Activated T-cell treated with anti-CD3 and anti-CD28 coated beads, Interleukin-2, amount 50 U/mL, for 1 hour (primary cell): ENCODE data around the gene GARIN1A.
"Not testable (repeated sequence)": the region's sequence is repeated elsewhere in the genome, so short reads cannot be mapped to it uniquely, and the experiment has no call there.

Source experiments
- DNase-seq: peaks from one replicate; pipeline ENCODE4 v3.0.0-alpha.2; 2020

The GARIN1A gene

GRCh38 chr7:128671992-128672391 is at the start of gene GARIN1A:
TSS of gene GARIN1A (plus strand) at chr7:128672292. CDS start at chr7:128672398, 106 bp downstream.
- DNase-seq, result no peak

GRCh38 chr7:128627124-128627523 is 45.0 kb upstream of the GARIN1A start:
- not testable (repeated sequence) for DNase-seq

DNA sequence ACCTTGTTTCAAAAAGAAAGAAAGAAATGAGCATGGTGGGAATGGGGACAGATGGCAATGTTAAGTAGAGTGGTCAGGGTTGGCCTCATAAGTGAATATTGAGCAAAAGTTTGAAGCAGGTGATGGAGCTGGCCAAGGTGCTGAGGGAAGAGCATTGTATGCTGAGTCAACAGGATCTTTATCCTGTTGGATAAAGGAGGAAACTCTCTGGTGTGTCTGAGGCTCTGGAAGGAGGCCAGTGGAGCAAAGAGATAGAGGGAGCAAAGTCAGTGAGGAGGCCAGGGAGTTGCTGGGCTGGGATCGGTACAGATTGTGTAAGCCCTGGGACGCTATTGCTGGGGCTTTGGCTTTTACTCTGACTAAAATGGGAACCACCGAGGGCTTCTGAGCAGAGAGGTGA is 38.2 kb upstream of the GARIN1A start:
- DNase-seq, result not testable (repeated sequence)

DNA sequence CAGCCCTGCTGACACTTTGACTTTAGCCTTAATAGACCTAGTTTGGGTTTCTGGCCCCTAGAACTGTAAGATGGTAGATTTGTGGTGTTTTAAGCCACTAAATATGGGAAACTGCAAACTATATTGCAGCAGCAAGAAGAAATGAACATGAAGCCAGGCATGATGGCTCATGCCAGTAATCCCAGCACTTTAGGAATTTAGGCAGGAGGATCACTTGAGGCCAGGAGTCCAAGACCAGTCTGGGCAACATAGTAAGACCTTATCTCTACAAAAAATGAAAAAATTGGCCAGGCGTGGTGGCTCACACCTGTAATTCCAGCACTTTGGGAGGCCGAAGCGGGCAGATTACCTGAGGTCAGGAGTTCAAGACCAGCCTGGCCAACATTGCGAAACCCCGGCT is 26.9 kb upstream of the GARIN1A start:
- not testable (repeated sequence) for DNase-seq

DNA sequence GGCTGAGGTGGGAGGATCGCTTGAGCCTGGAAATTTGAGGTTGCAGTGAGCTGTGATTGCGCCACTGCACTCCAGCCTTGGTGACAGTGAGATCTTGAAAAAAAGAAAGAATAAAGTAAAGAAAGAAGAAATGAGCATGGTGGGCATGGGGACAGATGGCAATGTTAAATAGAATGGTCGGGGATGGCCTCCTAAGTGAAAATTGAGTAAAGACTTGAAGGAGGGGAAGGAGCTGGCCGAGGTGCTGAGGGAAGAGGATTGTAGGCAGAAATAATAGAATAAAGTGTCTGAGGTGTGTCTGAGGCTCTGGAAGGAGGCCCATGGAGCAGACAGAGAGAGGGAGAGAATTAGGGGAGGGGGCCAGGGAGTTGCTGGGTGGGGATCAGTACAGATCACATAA is 26.2 kb upstream of the GARIN1A start:
- DNase-seq, result not testable (repeated sequence)

- DNase-seq, result not testable (repeated sequence)
These were observed 25.2 kb upstream of the GARIN1A start for GRCh38 chr7:128646877-128647276.

DNA sequence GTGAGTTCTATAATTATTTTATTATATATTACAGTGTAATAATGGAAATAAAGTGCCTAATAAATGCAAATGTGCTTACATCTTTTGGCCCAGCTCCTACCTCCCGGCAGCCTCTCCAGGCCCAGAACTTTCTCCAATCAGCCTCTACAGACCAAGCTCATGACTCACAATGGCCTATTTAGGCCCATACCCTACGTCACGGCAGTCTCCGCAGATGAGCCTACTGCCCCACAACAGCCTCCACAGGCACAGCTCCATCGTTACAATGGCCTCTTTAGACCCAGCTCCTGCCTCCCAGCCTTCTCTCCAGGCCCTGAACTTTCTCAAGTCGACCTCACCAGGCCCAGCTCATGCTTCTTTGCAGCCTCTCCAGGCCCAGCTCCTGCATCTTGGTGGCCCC is 21.0 kb upstream of the GARIN1A start:
- not testable (repeated sequence) for DNase-seq

- DNase-seq, result not testable (repeated sequence)
These were observed 19.5 kb upstream of the GARIN1A start for GRCh38 chr7:128652606-128653005.

DNA sequence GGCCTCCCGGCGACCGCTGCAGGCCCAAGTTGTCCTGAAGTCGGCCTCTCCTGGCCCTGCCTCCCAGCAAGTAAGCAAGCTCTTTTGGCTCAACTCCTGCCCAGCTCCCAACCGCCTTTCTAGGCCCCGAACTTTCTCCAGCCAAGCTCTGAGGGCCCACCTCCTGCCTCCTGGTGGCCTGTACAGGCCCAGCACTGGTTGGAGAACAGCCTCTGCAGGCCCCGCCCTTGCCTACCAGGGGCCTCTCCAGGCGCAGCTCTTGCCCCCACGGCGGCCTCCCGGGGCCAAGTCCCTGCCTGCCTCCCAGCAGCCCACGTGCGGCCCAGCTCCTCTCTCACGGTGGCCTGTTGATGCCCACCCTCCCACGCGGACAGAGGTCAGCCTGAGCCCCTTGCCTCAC is 18.9 kb upstream of the GARIN1A start:
- DNase-seq, result not testable (repeated sequence)

DNA sequence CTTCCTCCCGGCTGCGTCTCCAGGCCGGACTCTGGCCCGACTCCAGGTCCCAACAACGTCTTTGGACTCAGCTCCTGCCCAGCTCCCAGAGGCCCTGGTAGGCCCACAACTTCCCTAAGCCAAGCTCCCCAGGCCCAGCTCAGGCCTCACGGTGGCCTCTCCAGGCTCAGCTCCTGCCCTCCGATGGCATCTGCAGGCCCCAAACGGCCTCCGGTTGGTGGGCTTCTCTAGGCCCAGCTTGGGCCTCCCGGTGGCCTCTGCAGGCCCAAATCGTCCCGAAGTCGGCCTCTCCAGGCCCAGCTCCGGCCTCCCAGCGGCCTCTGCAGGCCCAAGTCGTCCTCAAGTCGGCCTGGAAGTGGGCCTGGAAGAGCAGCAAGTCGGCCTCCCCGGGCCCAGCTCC is 18.0 kb upstream of the GARIN1A start:
- not testable (repeated sequence) for DNase-seq

- not testable (repeated sequence) for DNase-seq
These were observed 17.6 kb upstream of the GARIN1A start for GRCh38 chr7:128654501-128654900.

GRCh38 chr7:128658428-128658827 is 13.7 kb upstream of the GARIN1A start:
- not testable (repeated sequence) for DNase-seq

- DNase-seq, result no peak
These were observed 11.5 kb upstream of the GARIN1A start for GRCh38 chr7:128660596-128660995.

GRCh38 chr7:128661446-128661845 is 10.6 kb upstream of the GARIN1A start:
- no peak for DNase-seq

DNA sequence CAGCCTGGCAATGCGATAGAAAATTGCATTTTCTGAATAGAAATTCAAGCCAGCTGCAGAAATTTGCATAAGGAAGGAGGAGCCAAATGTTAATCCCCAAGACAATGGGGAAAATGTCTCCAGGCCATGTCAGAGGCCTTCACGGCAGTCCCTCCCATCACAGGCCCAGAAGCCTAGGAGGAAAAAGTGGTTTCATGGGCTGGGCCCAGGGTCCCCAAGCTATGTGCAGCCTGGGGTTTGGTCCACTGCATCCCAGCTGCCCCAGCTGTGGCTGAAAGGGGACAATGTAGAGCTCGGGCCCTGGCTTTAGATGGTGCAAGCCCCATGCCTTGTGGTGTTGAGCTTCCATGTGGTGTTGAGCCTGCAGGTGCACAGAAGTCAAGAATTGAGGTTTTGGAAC is 10.0 kb upstream of the GARIN1A start:
- no peak for DNase-seq

DNA sequence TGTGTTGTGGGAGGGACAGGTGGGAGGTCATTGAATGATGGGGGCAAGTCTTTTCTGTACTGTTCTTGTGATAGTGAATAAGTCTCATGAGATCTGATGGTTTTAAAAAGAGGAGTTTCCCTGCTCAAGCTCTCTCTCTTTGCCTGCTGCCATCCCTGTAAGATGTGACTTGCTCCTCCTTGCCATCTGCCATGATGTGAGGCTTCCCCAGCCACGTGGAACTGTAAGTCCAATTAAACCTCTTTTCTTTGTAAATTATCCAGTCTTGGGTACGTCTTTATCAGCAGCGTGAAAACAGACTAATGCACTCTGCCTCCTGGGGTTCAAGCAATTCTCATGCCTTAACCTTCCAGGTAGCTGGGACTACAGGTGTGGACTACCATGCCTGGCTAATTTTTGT is 8.9 kb upstream of the GARIN1A start:
- DNase-seq, result not testable (repeated sequence)

GRCh38 chr7:128665057-128665456 is 7.0 kb upstream of the GARIN1A start:
- DNase-seq, result no peak

DNA sequence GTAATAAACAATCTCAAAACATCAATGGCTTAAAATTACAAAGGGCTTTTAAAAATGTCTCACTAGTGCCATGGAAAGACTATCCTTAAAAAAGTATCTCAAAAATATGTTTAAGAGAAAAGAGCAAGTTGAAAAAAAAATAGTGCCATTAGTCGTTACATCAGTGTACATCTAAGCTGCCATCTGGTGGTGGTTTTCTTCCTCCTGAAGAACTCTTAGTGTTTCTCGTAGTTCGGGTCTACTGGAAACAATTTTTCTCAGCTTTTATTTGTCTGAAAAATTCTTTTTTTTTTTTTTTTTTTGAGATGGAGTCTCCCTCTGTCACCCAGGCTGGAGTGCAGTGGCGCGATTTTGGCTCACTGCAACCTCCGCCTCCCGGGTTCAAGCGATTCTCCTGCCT is 5.9 kb upstream of the GARIN1A start:
- no peak for DNase-seq

DNA sequence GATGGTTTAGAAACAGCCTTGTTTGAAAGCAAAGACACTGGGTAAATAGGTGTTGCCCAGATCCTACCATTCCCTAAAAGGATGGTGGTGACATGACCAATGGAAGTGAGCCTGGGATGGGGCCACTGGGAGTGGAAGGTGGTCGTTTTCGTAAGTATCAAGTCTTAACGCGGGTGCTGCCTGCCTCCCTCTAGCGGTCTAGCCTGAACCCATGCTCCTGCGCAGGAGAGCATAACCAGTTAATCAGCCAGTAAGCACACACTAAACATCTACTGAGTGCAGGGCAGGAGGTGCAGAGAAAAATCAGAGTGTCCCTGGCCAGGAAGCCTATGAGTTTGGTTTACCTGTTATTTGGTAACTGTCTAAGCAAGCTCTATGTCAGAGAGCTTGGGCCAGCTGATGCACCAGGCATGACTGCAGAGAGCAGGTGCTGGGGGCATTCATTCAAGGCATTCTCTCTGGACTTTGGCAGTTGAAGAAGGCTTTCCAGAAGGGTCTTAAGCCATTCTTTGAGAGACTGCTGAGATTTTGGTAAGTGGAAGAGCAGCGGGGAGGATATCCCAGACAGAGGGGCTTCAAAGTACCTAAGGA is 930 bp downstream of the GARIN1A start:
- no peak for DNase-seq

- DNase-seq, result no peak
These were observed 1.5 kb downstream of the GARIN1A start for GRCh38 chr7:128673571-128673970.

GRCh38 chr7:128676665-128677064 is 4.6 kb downstream of the GARIN1A start:
- DNase-seq, result no peak

GRCh38 chr7:128679920-128680319 is 7.8 kb downstream of the GARIN1A start:
- DNase-seq, result no peak

DNA sequence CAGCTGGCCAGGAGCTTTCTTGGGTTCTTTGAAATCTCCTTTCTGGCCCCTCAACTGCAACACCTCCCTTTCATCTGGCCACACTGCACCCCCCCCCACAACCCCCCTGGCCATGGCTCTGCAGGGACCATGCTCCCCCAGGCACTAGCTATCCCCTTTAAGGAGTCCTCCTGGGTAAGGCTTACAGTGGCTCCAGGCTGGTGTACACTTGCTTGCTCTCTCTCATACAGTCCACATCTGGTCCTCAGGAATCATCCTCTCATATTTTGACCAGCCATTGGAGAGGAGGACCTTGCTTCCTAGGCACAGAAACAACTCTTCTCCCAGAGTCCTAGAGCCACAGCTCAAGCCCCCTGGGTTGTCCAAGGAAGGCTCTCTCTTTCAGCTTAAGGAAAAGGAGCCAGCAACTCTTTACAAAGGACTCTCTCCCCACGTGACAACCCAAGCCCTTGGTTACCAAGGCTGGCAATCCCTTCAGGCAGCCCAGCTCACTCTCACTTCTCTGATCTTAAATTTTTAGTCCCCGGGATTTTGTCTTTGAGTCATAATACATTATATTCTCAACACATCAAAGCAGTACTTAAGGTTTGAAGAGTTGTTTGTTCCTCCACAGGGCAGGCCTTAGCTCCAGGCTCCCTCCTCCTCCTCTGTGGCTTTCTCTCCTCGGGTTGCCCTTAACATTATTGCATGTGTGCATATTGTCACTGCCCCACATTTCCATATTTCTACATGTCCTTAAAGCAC is 9.9 kb downstream of the GARIN1A start:
- DNase-seq, result no peak

- DNase-seq, result not testable (repeated sequence)
These were observed 11.2 kb downstream of the GARIN1A start for GRCh38 chr7:128683270-128683669.

GRCh38 chr7:128683738-128684137 is 11.6 kb downstream of the GARIN1A start:
- not testable (repeated sequence) for DNase-seq
